Cardiac muscle cell (in vitro differentiated cells and primary cell): ENCODE measurements around the gene NAV2. TPM values are rescaled to one million over a fixed set of nuclear protein-coding genes. Genes with fewer than 3 reads are reported as not detected.

Experiments
- DNase-seq, 2 donors: peaks; one replicate each; pipeline versions ENCODE4 v3.0.0 to v3.0.0-alpha.2; 2010 to 2017; ENCODE audit warnings: low read depth in 1 of 2, low spot score in 1 of 2
- H3K27ac ChIP-seq: fragments of 200-600 bp; sonication (generic); 2 replicates; pipeline ENCODE4 v1.5.1; 2016
- H3K27me3 ChIP-seq: fragments of 200-600 bp; sonication (generic); 2 replicates; pipeline ENCODE4 v1.6.0; 2016; ENCODE audit warnings: control low read depth
- H3K36me3 ChIP-seq: fragments of 200-600 bp; sonication (generic); 2 replicates; pipeline ENCODE4 v1.5.1; 2016; ENCODE audit warnings: control low read depth
- H3K4me1 ChIP-seq: fragments of 200-600 bp; sonication (generic); 2 replicates; pipeline ENCODE4 v1.8.1; 2017; ENCODE audit warnings: low read depth, mild to moderate bottlenecking, mixed run types
- H3K4me3 ChIP-seq: fragments of 200-600 bp; sonication (generic); 2 replicates; pipeline ENCODE4 v1.5.1; 2016; ENCODE audit warnings: mild to moderate bottlenecking
- H3K9me3 ChIP-seq: fragments of 200-600 bp; sonication (generic); 2 replicates; pipeline ENCODE4 v1.5.1; 2017; ENCODE audit warnings: low read depth, mild to moderate bottlenecking, control low read depth
- polyA plus RNA-seq: library from polyadenylated mRNA; unstranded; fragments of >200 nt; fragmentation: Nextera tagmentation; extraction: Ambion mirVana; gene quantifications from 2 replicates; pipeline ENCODE4 v1.2.1, GENCODE V29; 2016
- total RNA-seq: library from RNA; depleted of rRNA; stranded (reverse); fragments of >200 nt; gene quantifications from 2 replicates; pipeline ENCODE4 v1.2.3, GENCODE V29; 2016
- TF ChIP-seq, protein P1 (sequence below): IDR thresholded peaks from 2 replicates; pipeline ENCODE4 v1.5.1; 2012; ENCODE audit warnings: low read depth, mild to moderate bottlenecking, low read length

NAV2 gene
- total and polyA plus RNA-seq, 2 experiments from 2014 or later = 113 to 164 TPM

DNA sequence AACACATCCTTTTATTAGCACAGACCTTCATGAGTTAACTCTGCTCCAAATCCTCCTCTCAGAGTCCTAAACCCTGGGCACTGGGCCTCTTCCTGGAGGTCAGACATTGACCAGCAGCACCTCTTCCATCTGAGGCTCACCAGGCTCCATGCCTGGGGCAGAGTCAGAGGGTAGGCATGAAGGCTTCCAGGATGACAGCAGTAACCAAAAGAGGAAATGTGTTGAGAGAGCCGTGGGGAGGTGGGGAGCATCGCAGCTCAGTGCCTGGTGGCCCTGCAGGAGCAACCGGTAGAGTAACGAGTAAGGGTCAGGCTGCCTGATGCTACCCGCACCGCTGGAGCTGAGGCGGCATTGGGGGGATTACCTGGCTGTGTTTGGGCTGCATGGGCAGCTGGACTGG is 9.4 kb upstream of the NAV2 start:
- H3K4me3 ChIP-seq = no peak overlapping the region
- no peak for DNase-seq
- no peaks in the 10 kb centered on the region for H3K9me3 ChIP-seq
- H3K27ac ChIP-seq = no peak overlapping the region
- peaks cover 4% of the 10 kb centered on the region for H3K4me1 ChIP-seq
- TF ChIP-seq, protein P1, sequence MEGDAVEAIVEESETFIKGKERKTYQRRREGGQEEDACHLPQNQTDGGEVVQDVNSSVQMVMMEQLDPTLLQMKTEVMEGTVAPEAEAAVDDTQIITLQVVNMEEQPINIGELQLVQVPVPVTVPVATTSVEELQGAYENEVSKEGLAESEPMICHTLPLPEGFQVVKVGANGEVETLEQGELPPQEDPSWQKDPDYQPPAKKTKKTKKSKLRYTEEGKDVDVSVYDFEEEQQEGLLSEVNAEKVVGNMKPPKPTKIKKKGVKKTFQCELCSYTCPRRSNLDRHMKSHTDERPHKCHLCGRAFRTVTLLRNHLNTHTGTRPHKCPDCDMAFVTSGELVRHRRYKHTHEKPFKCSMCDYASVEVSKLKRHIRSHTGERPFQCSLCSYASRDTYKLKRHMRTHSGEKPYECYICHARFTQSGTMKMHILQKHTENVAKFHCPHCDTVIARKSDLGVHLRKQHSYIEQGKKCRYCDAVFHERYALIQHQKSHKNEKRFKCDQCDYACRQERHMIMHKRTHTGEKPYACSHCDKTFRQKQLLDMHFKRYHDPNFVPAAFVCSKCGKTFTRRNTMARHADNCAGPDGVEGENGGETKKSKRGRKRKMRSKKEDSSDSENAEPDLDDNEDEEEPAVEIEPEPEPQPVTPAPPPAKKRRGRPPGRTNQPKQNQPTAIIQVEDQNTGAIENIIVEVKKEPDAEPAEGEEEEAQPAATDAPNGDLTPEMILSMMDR = no peak
- no peaks in the 10 kb centered on the region for H3K36me3 ChIP-seq
- H3K27me3 ChIP-seq = peaks cover 55% of the 10 kb centered on the region

GRCh38 chr11:19704213-19704612 is 8.4 kb upstream of the NAV2 start:
- Histone ChIP-seq H3K9me3 (no peaks in the 10 kb centered on the region), H3K4me3 (no peak overlapping the region), H3K36me3 (no peaks in the 10 kb centered on the region), H3K4me1 (no peaks in the 10 kb centered on the region), H3K27ac (no peak overlapping the region), H3K27me3 (peaks cover 45% of the 10 kb centered on the region)
- no peak for DNase-seq
- TF ChIP-seq, protein P1 = no peak

DNA sequence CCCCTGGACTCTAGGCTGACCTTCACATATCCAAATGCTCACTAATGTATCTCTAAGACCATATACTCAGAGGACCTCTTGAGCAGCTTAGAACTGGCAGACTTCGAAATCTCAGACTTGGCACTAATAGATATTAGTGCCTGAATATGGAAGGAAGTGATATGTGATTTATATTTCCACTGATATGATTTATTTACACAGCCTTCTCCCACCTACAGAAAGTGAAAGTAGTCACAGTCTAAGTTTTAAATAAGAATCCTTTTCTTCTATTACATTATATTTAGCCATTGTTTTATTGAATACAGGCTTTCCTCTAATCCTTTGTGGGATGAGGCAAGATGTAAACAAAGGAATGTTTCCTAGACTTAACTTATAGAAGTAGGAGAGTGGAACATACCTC is 6.7 kb upstream of the NAV2 start:
- TF ChIP-seq, protein P1 = no peak
- DNase-seq = no peak

DNA sequence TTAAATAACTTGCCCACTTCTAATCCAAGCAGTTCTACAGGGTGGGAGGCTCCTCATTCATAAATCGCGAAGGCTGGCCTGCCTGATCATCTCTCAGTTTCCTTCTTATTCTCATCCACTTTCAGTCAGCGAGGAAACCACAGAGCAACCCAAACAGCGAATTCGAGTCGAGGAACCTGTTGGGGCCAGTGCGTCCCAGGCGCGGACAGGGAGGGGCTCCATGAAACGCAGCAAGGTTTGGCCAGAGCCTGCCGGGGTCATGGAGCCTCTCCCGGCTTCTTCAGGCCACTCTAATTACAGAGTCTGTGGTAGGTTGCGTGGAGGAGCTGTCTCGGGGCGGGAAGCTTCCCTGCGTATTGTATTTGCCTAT is 741 bp upstream of the NAV2 start:
- TF ChIP-seq, protein P1 = no peak
- Histone ChIP-seq H3K9me3 (no peaks in the 10 kb centered on the region), H3K4me3 (peak overlapping the region; percentile 33), H3K27me3 (peaks cover 65% of the 10 kb centered on the region), H3K4me1 (peaks cover 16% of the 10 kb centered on the region), H3K36me3 (no peaks in the 10 kb centered on the region), H3K27ac (peak overlapping the region; percentile 83)
- no peak for DNase-seq

More for the DNA sequence above, 6.7 kb upstream of the NAV2 start:
- Histone ChIP-seq H3K4me1 (no peaks in the 10 kb centered on the region), H3K9me3 (no peaks in the 10 kb centered on the region), H3K36me3 (no peaks in the 10 kb centered on the region), H3K27ac (no peak overlapping the region), H3K27me3 (peaks cover 40% of the 10 kb centered on the region), H3K4me3 (no peak overlapping the region)

- H3K27ac ChIP-seq = no peak overlapping the region
- H3K27me3 ChIP-seq = peaks cover 69% of the 10 kb centered on the region
- peak in 1 of 2 donors; percentile 9 for DNase-seq
- H3K4me1 ChIP-seq = peaks cover 16% of the 10 kb centered on the region
- no peaks in the 10 kb centered on the region for H3K36me3 ChIP-seq
- H3K9me3 ChIP-seq = no peaks in the 10 kb centered on the region
- TF ChIP-seq, protein P1 = no peak
- peak overlapping the region; percentile 40 for H3K4me3 ChIP-seq
Measured at GRCh38 chr11:19713196-19714021, 772 bp downstream of the NAV2 start.
